NCI-H446 treated with DMSO at 0.1 percent for 48 hours (cell line): ENCODE measurements around the gene TCF15.
"Not testable (repeated sequence)": the region's sequence is repeated elsewhere in the genome, so short reads cannot be mapped to it uniquely, and the experiment has no call there.

ENCODE experiments used
- DNase-seq: peaks from one replicate; lab custom pipeline; 2025; lab: John Stamatoyannopoulos, UW

Gene TCF15

DNA sequence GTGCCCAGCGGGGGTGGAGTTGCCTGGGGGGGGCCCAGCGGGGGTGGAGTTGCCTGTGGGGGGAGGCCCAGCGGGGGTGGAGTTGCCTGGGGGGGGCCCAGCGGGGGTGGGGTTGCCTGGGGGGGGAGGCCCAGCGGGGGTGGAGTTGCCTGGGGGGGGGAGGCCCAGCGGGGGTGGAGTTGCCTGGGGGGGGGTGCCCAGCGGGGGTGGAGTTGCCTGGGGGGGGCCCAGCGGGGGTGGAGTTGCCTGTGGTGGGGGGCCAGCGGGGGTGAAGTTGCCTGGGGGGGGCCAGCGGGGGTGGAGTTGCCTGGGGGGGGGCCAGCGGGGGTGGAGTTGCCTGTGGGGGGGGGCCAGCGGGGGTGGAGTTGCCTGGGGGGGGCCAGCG is 31.9 kb upstream of the TCF15 start:
- DNase-seq: not testable (repeated sequence)

GRCh38 chr20:641516-641875 is 31.4 kb upstream of the TCF15 start:
- no peak for DNase-seq

GRCh38 chr20:640674-641515 is 30.8 kb upstream of the TCF15 start:
- no peak for DNase-seq

GRCh38 chr20:638579-638978 is 28.5 kb upstream of the TCF15 start:
- DNase-seq: no peak

DNA sequence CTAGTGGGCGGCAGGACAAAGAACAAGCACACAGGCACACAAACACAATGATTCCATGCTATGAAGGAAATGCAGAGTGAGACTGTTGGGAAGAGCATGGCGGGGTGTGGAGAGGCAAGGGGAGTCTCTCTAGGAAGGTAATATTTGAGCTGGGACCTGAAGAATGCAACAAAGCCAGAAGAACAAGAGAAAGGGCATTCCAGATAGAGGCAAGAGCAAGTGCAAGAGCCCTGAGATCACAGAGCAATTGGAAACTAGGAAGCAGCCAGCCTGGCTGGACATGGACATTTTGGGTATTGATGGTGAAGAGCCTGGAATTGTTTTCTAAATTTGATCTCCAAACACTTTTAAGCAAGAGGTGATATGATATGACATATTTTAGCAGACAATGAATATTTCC is 27.4 kb upstream of the TCF15 start:
- no peak for DNase-seq

- no peak for DNase-seq
These were observed 25.8 kb upstream of the TCF15 start for GRCh38 chr20:635893-636338.

- DNase-seq: no peak
These were observed 25.2 kb upstream of the TCF15 start for GRCh38 chr20:635028-635892.

GRCh38 chr20:634148-634925 is 24.2 kb upstream of the TCF15 start:
- DNase-seq: no peak

DNA sequence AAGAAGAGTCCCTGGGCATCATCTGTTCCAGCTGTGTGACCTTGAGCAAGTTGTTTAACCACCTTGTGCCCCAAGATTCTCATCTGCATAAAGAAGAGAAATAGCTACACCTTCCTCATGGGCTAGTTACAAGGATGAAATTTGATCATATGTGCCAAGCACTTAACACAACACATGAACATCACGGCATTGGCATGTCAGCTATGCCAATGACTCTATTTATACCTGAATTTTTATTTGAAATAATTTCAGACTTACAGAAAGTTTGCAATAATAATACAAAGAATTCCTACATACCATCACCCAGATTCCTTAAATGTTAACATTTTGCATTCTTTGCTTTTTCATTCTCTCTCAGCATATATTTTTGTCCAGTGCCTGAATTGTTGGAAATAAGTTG is 21.0 kb upstream of the TCF15 start:
- DNase-seq: no peak

GRCh38 chr20:626579-626978 is 16.5 kb upstream of the TCF15 start:
- no peak for DNase-seq

DNA sequence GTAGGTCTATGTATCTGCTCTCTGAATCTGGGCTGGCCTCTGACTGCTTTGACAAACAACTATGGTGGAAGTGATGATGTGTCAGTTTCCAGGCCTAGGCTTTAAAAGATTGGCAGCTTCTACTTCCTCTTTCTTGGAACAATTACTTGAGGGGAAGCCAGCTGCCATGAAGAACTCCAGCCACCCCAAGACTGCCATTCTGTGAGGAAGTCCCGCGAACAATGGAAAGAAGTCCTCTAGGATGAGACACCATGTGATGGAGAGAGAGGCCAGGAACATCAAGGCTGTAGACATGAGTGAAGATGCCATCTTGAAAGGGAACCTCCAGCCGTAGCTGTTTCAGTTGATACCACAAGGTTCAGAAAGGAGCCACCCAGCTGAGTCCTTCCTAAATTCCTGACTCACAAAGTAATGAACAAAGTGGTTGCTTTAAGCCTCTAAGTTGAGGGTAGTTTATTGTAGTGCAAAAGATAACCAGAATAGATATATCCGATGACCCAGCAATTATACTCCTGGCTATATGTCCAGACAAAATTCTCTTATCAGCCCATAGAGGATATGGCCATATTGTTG is 15.3 kb upstream of the TCF15 start:
- no peak for DNase-seq

GRCh38 chr20:623704-624103 is 13.6 kb upstream of the TCF15 start:
- no peak for DNase-seq

DNA sequence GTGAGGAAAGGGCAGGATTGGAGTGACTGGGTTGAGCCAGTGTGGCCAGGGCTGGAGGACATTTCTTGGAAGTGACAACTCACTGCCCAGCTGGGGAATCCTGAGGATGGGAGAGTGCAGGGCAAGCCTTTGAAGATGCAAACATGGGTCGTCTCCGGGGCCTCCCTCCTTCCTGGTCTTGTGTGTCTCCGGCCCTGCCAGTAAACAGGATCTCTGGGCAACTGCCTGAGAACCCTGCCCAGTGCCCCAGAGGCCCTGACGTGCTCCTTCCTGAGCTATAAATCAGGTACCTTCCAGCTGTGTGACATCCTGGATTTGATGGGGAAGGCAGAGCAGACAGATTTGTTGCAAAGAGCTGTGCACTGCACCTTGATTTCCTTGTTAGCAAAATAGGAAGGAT is 12.9 kb upstream of the TCF15 start:
- DNase-seq: no peak

DNA sequence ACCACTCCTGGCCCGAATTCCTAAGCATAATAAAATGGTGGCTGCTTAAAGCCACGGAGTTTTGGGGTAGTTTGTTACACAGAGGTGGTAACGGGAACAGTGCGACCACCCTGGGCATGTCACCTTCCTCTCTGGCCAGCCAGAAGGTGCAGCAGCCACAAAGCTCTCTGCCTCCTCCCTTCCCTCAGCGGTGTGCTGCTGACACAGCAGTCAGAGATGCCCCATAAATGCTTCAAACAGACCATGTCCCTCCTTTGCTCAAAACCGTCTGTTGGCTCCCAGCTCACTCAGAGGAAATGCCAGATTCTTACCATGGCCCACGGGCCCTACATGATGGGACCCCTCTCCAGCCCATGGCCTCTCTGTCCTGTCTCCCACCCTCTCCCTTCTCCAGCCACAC is 12.1 kb upstream of the TCF15 start:
- no peak for DNase-seq

- no peak for DNase-seq
These were observed 11.1 kb upstream of the TCF15 start for GRCh38 chr20:621125-621756.

DNA sequence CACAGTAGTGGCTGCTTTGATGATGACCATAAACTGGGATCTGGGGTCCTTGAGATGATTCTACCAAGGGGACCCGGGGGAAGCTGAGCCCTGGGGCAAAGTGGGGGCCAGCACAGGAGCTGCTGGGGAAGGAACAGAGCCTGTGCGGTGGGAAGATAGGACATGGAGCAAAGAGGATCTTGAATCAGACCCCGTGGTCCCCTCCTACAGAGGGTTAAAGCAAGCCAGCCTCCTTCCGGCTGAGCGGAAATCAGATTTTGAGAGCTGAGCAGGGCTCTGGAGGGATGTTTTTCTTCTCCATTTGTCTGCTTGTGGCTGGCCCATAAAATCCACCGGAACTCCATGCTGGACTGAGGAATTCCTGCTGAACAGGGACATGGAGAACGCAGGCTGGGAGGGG is 10.1 kb upstream of the TCF15 start:
- no peak for DNase-seq

- no peak for DNase-seq
These were observed 8.9 kb upstream of the TCF15 start for GRCh38 chr20:618980-619379.

- no peak for DNase-seq
These were observed 8.0 kb upstream of the TCF15 start for GRCh38 chr20:617934-618690.

DNA sequence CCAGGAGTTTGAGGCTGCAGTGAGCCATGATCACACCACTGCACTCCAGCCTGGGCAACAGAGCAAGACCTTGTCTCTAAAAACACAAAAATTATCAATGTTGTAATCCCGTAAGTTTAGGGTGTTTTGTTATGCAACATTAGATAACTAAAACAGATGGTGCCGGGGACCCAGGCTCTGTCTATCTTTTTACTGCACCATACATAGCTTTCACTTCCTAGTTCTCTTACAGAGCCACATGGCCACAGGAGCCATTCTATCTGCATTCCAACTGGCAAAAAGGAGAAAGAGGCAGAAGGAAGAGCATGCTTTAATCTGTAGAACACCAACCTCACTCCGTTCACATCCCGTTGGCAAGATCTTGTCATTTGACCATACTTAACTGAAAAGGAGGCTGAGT is 5.4 kb upstream of the TCF15 start:
- no peak for DNase-seq

GRCh38 chr20:611843-612185 is 1.7 kb upstream of the TCF15 start:
- DNase-seq: no peak
